ENCODE results near the gene ST3GAL2.
"Not testable (repeated sequence)": the region's sequence is repeated elsewhere in the genome, so short reads cannot be mapped to it uniquely, and the experiment has no call there.

Gene ST3GAL2

GRCh38 chr16:70388006-70388680 is 50.8 kb downstream of the ST3GAL2 start:
- DNase-seq (ENCODE audit: low read depth in 2 of 3, low spot score in 2 of 3) = no peak

GRCh38 chr16:70386289-70386986 is 52.5 kb downstream of the ST3GAL2 start:
- DNase-seq (ENCODE audit: low read depth in 2 of 3, low spot score in 2 of 3) = not testable (repeated sequence)

GRCh38 chr16:70383421-70383960 is 55.4 kb downstream of the ST3GAL2 start:
- DNase-seq (ENCODE audit: low read depth in 2 of 3, low spot score in 2 of 3) = no peak

GRCh38 chr16:70381604-70382342 is 57.1 kb downstream of the ST3GAL2 start:
- no peak for DNase-seq (ENCODE audit: low read depth in 2 of 3, low spot score in 2 of 3)

GRCh38 chr16:70380919-70381603 is 57.8 kb downstream of the ST3GAL2 start:
- DNase-seq (ENCODE audit: low read depth in 2 of 3, low spot score in 2 of 3) = peak; percentile 75 to 93 (median 86)

GRCh38 chr16:70380248-70380918 is 58.5 kb downstream of the ST3GAL2 start:
- peak; percentile 53 to 67 (median 60) for DNase-seq (ENCODE audit: low read depth in 2 of 3, low spot score in 2 of 3)

GRCh38 chr16:70378869-70379493 is 59.9 kb downstream of the ST3GAL2 start:
- no peak for DNase-seq (ENCODE audit: low read depth in 2 of 3, low spot score in 2 of 3)

- no peak for DNase-seq (ENCODE audit: low read depth in 2 of 3, low spot score in 2 of 3)
These were observed 61.1 kb downstream of the ST3GAL2 start for GRCh38 chr16:70377782-70378181.

- no peak for DNase-seq (ENCODE audit: low read depth in 2 of 3, low spot score in 2 of 3)
These were observed 63.0 kb downstream of the ST3GAL2 start for GRCh38 chr16:70375636-70376611.

- DNase-seq (ENCODE audit: low read depth in 2 of 3, low spot score in 2 of 3) = no peak
These were observed 64.7 kb downstream of the ST3GAL2 start for GRCh38 chr16:70374213-70374612.

GRCh38 chr16:70372921-70373728 is 65.8 kb downstream of the ST3GAL2 start:
- DNase-seq (ENCODE audit: low read depth in 2 of 3, low spot score in 2 of 3) = no peak

- DNase-seq (ENCODE audit: low read depth in 2 of 3, low spot score in 2 of 3) = no peak
These were observed 68.0 kb downstream of the ST3GAL2 start for GRCh38 chr16:70370924-70371323.

GRCh38 chr16:70370145-70370544 is 68.8 kb downstream of the ST3GAL2 start:
- not testable (repeated sequence) for DNase-seq (ENCODE audit: low read depth in 2 of 3, low spot score in 2 of 3)

GRCh38 chr16:70364399-70364798 is 74.5 kb downstream of the ST3GAL2 start:
- no peak for DNase-seq (ENCODE audit: low read depth in 2 of 3, low spot score in 2 of 3)

- DNase-seq (ENCODE audit: low read depth in 2 of 3, low spot score in 2 of 3) = no peak
These were observed 79.3 kb downstream of the ST3GAL2 start for GRCh38 chr16:70359552-70359951.

- no peak for DNase-seq (ENCODE audit: low read depth in 2 of 3, low spot score in 2 of 3)
These were observed 89.1 kb downstream of the ST3GAL2 start for GRCh38 chr16:70349783-70350182.

GRCh38 chr16:70348991-70349390 is 89.9 kb downstream of the ST3GAL2 start:
- DNase-seq (ENCODE audit: low read depth in 2 of 3, low spot score in 2 of 3) = no peak

GRCh38 chr16:70345840-70346239 is 93.1 kb downstream of the ST3GAL2 start:
- no peak for DNase-seq (ENCODE audit: low read depth in 2 of 3, low spot score in 2 of 3)
